Psoas muscle (tissue), 8 donors: ENCODE measurements around the gene COG5. TPM values are rescaled to one million over a fixed set of nuclear protein-coding genes. Genes with fewer than 3 reads are reported as not detected.

Experiments used
- ATAC-seq, 4 donors: fragments of 200-7000 bp; cut with Tn5 transposase; one replicate each; pipeline ENCODE4 v1.9.1; 2020; ENCODE audit warnings: moderate library complexity in 3 of 4, mild to moderate bottlenecking in 2 of 4
- DNase-seq, 2 donors: peaks; one replicate each; pipeline ENCODE4 v3.0.0-alpha.2; 2020
- H3K27ac ChIP-seq: fragments of 200-600 bp; one replicate; pipeline ENCODE4 v1.8.0; 2022
- H3K27me3 ChIP-seq, 3 donors: fragments of 200-600 bp in 1 of 3; one replicate each; pipeline versions ENCODE4 v1.6.1 to v1.8.0; 2013 to 2022; ENCODE audit warnings: low read length in 2 of 3, mild to moderate bottlenecking in 2 of 3, moderate library complexity in 1 of 3; ENCODE audit not compliant: insufficient read depth in 3 of 3
- H3K36me3 ChIP-seq, 2 donors: fragments of 200-600 bp in 1 of 2; one replicate each; pipeline versions ENCODE4 v1.6.1 to v1.8.0; 2013 to 2022; ENCODE audit warnings: low read depth in 1 of 2, mild to moderate bottlenecking in 1 of 2, moderate library complexity in 1 of 2; ENCODE audit not compliant: insufficient read depth in 1 of 2
- H3K4me1 ChIP-seq: fragments of 200-600 bp; one replicate; pipeline ENCODE4 v1.8.0; 2022
- H3K4me3 ChIP-seq: fragments of 200-600 bp; one replicate; pipeline ENCODE4 v1.8.0; 2022; ENCODE audit warnings: mild to moderate bottlenecking
- H3K9me3 ChIP-seq: fragments of 200-600 bp; one replicate; pipeline ENCODE4 v1.8.0; 2022
- CTCF ChIP-seq: fragments of 200-600 bp; IDR thresholded peaks from one replicate; pipeline ENCODE4 v1.8.0; 2022; ENCODE audit warnings: antibody characterized with exemption
- WGBS, 3 donors: extraction: QIAGEN DNeasy Blood & Tissue Kit; methylation state at CpG; one replicate each; pipeline versions ENCODE4 v1.1.6 to v1.1.7; 2013; 5-methylcytosine and 5-hydroxymethylcytosine counted together
- intact Hi-C, 2 donors: fragments of 100-400 bp; cut with DNase I; formaldehyde crosslinking; loops; one replicate each; pipeline versions ENCODE4 v1.11.0 to v1.14.2; 2022
- polyA plus RNA-seq, 3 donors: library from polyadenylated mRNA; stranded (reverse); fragments of 200-250 nt; gene quantifications; one replicate each; pipeline ENCODE4 v1.2.3, GENCODE V29; 2013
- total RNA-seq, 4 donors: library from RNA; stranded (reverse); fragmentation: NEBNext Ultra II Directional in 2 of 4; extraction: Animal tissue kit (Norgen Biotek cat#: 25700) in 2 of 4; gene quantifications; one replicate each; pipeline versions ENCODE4 v1.2.1 to v1.2.4, GENCODE V29; 2021 to 2023
- donor health status: healthy with polysubstance abuse.
- donor health status: DM: no; HTN: no; CAD: no; lungs with moderate emphysema.
- donor health status: Bipolar disorder and iron deficiency.
- donor health status: healthy.
- donor health status: DM: yes; HTN: yes; CAD: no.
- donor health status: DM: no; HTN: no; CAD: no.
- donor health status: DM: no; HTN: no; CAD: no.
- donor health status: DM: yes; HTN: yes; CAD: no.

COG5 gene
- total and polyA plus RNA-seq, 7 donors, result 4.8 to 35.1 (median 18.8) TPM

DNA sequence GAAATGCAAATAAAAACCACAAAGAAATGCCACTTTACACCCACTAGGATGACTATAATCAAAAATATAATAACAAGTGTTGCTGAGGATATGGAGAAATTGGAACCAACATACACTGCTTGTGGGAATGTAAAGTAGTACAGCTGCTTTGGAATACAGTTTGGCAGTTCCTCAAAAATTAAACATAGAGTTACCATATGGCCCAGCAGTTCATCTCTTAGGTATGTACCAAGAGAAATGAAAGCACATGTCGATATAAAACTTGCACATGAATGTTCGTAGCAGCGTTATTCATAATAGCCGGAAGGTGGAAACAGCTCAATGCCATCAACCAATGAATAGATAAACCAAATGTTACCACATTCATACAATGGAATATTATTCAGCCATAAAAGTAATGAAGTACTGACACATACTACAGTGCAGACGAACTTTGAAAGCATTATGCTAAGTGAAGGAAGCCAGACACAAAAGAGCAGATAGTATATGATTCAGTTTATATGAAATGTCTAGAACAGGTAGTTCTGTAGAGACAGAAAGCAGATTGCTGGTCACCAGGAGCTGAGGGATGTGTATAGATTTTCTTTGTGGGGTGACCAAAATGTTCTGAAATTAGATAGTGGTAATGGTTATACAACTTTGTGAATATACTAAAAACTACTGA lies 28.8 kb upstream of the COG5 start:
- Histone ChIP-seq H3K27ac (no peak overlapping the region), H3K4me3 (no peak overlapping the region), H3K9me3 (no peaks in the 10 kb centered on the region), H3K4me1 (peaks cover 16% of the 10 kb centered on the region), H3K27me3 (no peaks in the 10 kb centered on the region), H3K36me3 (peaks cover 2 to 51% of the 10 kb centered on the region in 2 donors)
- intact Hi-C loops, result loop anchor here in 1 of 2 donors (10.0 kb wide), 1 partner anchor 398 kb away; no protein-coding TSS in a partner anchor
- no peak for TF ChIP-seq CTCF
- no peak for DNase-seq
- 79 to 87% (median 86%) methylated on average over 5 of the region's 5 CpGs for WGBS, 3 donors
- ATAC-seq, result no peak

DNA sequence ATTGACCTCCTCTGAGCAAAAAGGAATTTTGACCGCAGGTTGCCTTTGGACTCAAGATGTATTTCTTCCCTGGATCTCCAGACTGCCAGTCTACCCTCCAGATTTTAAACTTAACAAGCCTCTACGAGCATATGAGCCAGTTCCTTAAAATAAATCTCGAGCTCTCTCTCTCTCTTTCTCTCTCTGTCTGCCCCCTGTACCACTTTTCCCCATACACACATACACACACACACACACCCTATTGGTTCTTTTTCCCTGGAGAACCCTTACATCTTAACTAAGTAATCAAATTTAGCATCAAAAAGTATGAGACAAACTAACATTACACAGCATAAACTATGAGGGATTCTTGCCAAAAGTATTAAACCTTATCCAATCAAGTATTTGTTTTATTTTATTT lies 27.7 kb upstream of the COG5 start:
- no peak for ATAC-seq

GRCh38 chr7:107588529-107589130 lies 24.9 kb upstream of the COG5 start:
- intact Hi-C loops, result loop anchor here in 1 of 2 donors (10.0 kb wide), 1 partner anchor 136 kb away; no protein-coding TSS in a partner anchor
- no peak overlapping the region for H3K4me3 ChIP-seq
- H3K27me3 ChIP-seq, result no peaks in the 10 kb centered on the region
- H3K27ac ChIP-seq, result no peak overlapping the region
- TF ChIP-seq CTCF, result no peak
- no peaks in the 10 kb centered on the region for H3K4me1 ChIP-seq
- DNase-seq (no peak), ATAC-seq (no peak)
- no peaks in the 10 kb centered on the region for H3K9me3 ChIP-seq
- 88 to 92% (median 92%) methylated on average over 5 of the region's 5 CpGs for WGBS, 3 donors
- peaks cover 3 to 50% of the 10 kb centered on the region in 2 donors for H3K36me3 ChIP-seq

More for the DNA sequence above, 27.7 kb upstream of the COG5 start:
- no peak overlapping the region for H3K4me3 ChIP-seq
- 43 to 73% (median 56%) methylated on average over 3 of the region's 3 CpGs for WGBS, 3 donors
- H3K27me3 ChIP-seq, result no peaks in the 10 kb centered on the region
- DNase-seq, result no peak
- H3K36me3 ChIP-seq, result peaks cover 2 to 55% of the 10 kb centered on the region in 2 donors
- peaks cover 7% of the 10 kb centered on the region for H3K4me1 ChIP-seq
- H3K9me3 ChIP-seq, result no peaks in the 10 kb centered on the region
- no peak for TF ChIP-seq CTCF
- intact Hi-C loops, result loop anchor here in 1 of 2 donors (10.0 kb wide), 1 partner anchor 397 kb away; no protein-coding TSS in a partner anchor
- no peak overlapping the region for H3K27ac ChIP-seq

- H3K4me1 ChIP-seq, result peaks cover 16% of the 10 kb centered on the region
- no peak for TF ChIP-seq CTCF
- no peaks in the 10 kb centered on the region for H3K27me3 ChIP-seq
- no peak overlapping the region for H3K27ac ChIP-seq
- 85 to 91% (median 86%) methylated on average over 2 of the region's 2 CpGs for WGBS, 3 donors
- no peak for DNase-seq
- H3K4me3 ChIP-seq, result no peak overlapping the region
- no peaks in the 10 kb centered on the region for H3K9me3 ChIP-seq
- intact Hi-C loops, result loop anchor here in 1 of 2 donors (10.0 kb wide), 1 partner anchor 140 kb away; no protein-coding TSS in a partner anchor
- H3K36me3 ChIP-seq, result peaks cover 3 to 46% of the 10 kb centered on the region in 2 donors
- no peak for ATAC-seq
Measured at GRCh38 chr7:107584716-107585115, 21.0 kb upstream of the COG5 start.
